NCI-H446 (cell line): Measurements from ENCODE around the gene ITGB4.
"Not testable (repeated sequence)": the region's sequence is repeated elsewhere in the genome, so short reads cannot be mapped to it uniquely, and the experiment has no call there.

Source experiments
- DNase-seq, 2 experiments: peaks; one replicate each; lab custom pipeline; 2025; lab: John Stamatoyannopoulos, UW

The ITGB4 gene

GRCh38 chr17:75771334-75772281 is 50.3 kb downstream of the ITGB4 start:
- DNase-seq, result no peak

GRCh38 chr17:75773121-75773807 is 52.0 kb downstream of the ITGB4 start:
- DNase-seq, result no peak

- no peak for DNase-seq
Measured at GRCh38 chr17:75773808-75774470, 52.7 kb downstream of the ITGB4 start.

GRCh38 chr17:75774471-75774990 is 53.3 kb downstream of the ITGB4 start:
- no peak for DNase-seq

- DNase-seq, result no peak
Measured at GRCh38 chr17:75774991-75775668, 53.9 kb downstream of the ITGB4 start.

- DNase-seq, result no peak
Measured at GRCh38 chr17:75776386-75777295, 55.4 kb downstream of the ITGB4 start.

GRCh38 chr17:75777296-75777922 is 56.1 kb downstream of the ITGB4 start:
- DNase-seq, result no peak

GRCh38 chr17:75778066-75778860 is 57.0 kb downstream of the ITGB4 start:
- not testable (repeated sequence) for DNase-seq

- peak in 1 of 2 experiments; percentile 57 for DNase-seq
Measured at GRCh38 chr17:75778861-75779249, 57.6 kb downstream of the ITGB4 start.

GRCh38 chr17:75779250-75779986 is 58.2 kb downstream of the ITGB4 start:
- DNase-seq, result peak; percentile 100

GRCh38 chr17:75779987-75780889 is 59.0 kb downstream of the ITGB4 start:
- no peak for DNase-seq

- DNase-seq, result peak; percentile 38 to 57
Measured at GRCh38 chr17:75783069-75783783, 62.0 kb downstream of the ITGB4 start.

- no peak for DNase-seq
Measured at GRCh38 chr17:75783803-75784472, 62.7 kb downstream of the ITGB4 start.

GRCh38 chr17:75784473-75785015 is 63.3 kb downstream of the ITGB4 start, which contains the start of gene UNK:
UNK (plus strand) TSS chr17:75784806; CDS start chr17:75784881, 75 bp downstream.
- DNase-seq, result peak; percentile 98 to 99

- peak; percentile 94 to 95 for DNase-seq
Measured at GRCh38 chr17:75785016-75785890, 64.0 kb downstream of the ITGB4 start.
